HL-60/S4 treated with retinoic acid at 250 ng/mL for 4 days and 3 days (cell line): ENCODE measurements around the gene HMCN1.

Experiments used
- in situ Hi-C: fragments of 300-500 bp; cut with MboI; formaldehyde crosslinking; loops from 2 replicates; pipeline ENCODE4 v1.7.0; 2022; ENCODE audit warnings: low sequenced_read_pairs

The HMCN1 gene

DNA sequence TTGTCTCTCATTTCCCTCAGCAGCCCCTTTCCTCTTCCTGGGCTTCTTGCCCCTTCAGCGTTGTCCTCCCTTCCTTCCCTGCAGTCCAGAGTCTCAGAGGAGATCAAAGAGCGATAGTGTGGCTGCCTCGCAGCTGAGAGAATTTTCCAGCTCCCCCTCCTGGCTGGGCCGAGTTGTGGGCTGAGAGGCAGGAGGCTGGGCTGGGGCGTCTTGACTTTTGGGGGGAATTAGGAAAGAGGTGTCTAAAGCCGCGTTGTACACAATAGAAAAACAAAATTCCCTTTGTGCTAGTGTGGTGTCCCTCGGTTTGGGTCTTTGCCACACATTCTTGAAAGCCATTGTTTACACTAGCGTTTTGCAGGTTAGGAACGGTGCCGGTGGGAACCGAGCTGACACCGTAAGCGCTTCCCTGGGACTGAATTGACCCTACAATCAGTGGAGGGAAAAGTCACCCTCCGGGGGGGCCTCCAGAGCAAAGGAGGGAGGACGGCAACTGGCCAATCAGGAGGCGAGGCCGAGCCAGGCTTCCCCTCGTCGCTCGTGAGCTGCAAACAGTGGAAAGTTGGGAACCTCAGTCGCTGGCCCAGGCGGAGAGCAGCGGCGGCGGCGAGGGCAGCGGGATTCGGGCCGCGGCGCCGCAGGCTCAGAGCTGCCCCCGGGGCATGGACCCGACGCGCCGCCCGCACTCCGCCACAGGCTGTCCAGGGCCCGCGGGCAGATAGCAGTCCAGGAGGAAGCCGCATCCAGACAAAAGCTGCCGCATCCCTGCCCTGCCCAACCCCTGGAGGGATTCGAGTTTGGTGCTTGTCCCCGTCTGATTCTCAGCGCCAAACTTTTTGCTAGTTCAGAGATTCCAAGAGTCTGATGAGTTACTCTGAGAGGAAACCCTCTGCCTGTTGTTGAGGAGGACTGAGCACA lies at the start of gene HMCN1:
Gene HMCN1, plus strand, starts transcription at position 574 of the 918 bp plus-strand sequence. CDS start 389 bp downstream, outside the sequence.
- in situ Hi-C loops = no loop called here

DNA sequence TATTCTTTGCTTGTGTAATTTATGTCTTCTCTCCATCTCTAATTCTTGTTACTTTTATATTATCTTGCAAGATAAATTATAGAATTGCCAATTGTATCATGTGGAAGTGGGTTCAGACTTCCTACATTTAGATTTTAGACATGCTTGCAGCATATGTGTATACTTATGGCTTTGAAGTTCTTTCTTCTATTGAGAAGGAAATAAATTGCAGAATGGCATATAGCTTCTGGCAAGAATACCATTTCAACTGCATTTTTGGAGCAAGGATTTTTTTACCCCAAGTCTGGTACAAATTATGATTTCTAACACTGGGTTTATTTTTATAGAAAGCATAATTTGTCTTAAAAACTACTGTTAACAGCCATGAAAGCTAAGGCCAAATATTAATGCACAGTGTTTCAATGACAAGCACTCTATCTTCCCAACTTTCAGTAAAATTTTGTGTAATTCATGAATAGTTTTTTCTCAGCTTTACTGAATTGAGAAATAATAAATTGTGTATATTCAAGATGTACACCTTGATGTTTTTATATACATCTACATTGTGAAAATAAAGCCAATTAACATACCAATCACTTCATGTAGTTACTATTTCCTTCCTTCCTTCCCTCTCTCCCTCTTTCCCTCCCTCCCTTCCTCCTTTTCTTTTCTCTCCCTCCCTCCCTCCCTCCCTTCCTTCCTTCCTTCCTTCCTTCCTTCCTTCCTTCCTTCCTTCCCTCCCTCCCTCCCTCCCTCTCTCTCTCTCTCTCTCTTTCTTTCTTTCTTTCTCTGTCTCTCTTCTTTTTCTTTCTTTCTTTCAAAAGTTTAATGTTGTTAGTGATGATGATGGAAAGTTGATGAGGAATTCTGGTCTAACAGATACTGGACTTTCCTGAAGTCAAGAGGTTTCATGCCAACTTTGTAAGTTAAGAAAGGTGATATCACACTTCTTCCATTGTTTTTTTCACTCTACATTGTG lies 47.1 kb upstream of the HMCN1 start:
- in situ Hi-C loops = no loop called here

DNA sequence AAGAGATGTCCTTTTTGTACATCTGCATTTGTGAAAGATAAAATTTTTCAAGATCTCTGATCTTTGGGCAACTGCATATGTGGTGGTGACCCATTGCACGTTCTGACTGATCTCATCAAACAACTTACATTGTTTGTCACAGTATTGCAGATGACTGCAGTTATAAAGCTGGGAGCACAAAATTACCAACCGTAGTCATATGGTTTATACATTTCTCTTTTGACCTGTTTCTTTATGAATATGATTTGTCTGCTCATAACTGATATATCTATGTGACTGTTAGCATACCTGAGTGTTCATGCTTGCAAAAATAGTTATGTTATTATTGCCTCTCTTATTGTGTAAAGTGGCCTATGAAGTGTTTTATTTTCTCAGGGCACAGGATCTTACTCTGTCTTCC lies 43.7 kb upstream of the HMCN1 start:
- in situ Hi-C loops = no loop called here

DNA sequence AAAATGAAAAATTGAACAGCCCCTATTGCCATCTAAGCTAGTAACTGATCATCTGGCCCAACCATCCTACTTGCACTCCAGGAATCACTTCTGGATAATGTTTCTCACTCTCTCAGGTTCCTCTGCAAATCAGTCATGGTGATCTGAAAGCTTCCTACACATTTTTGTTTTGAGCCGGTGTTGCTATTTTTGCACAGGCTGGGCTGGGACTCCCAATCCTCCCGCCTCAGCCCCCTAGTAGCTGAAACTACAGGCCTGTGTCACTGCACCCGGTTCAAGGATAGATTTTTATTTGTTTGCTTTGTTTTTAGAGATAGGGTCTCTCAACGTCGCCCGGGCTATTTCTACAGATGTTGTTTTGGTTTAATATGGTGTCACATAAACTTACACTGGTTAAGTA lies 40.5 kb upstream of the HMCN1 start:
- in situ Hi-C loops = no loop called here

DNA sequence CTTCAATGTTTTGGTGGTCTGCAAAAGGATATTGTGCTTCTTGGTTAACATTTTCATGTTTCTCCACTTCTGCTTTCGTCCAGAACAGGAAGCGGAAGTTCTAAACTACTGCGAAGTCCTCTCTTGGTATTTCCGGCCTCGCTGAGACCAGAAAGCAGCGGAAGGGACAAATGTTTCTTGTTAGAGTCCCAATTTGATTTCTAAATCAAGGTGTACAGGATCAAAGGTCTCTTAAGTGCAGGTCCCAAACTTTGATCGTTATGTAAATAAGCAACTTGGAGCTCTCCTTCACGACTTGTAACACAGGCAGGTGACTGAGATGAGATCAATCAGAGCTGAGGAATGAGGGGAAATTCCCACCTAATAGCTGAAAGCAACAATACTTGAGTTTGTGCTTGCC lies 40.1 kb upstream of the HMCN1 start:
- in situ Hi-C loops = no loop called here

DNA sequence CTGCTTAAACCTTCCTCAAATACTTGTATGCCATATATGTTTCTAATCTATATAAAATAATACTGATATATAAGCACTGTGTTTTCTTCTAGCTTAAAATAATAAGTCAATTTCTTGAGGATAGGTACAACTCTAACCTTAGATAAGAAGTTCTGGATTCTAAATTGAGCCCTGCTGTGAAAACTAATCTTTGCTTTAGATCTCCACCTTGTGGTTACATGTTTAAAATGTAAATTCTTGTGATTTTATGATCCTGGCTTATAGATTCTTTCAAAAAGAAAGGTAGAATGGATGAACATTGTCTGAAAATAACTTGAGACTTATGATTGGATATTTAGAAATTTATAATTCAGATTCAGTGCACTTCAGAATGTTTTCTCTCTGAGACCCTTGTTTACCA lies 38.9 kb upstream of the HMCN1 start:
- in situ Hi-C loops = no loop called here

DNA sequence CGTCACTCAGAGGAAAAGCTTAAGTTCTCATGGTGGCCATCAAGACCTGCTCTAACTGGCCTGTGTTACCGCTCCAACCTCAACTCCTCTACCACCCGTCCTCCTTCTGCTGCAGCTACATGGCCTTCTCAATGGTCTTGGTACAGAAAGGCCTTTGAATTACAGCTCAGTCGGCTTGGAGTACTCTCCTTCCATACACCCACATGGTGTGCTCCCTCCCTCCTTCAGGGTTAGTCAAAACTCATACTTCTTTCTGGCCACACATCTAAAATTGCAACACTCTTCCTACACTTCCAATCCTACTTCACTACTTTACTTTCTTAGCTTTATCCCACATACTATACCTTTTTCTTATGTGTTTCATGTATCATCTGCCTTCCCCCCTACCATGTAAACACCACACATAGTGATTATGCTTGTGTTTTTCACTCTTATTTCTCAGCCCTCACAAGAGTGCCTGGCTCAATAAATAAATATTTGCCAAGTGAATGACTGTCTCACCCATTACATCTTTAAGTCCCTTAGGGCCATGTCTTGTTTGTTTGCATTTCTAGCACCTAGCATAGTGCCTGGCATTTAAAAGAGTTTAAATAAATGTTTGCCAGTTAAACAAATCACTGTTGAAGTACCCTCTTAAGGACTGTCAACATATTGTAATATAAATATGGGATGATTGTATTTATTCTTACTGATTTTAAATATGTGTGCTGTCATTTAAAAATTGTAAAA lies 37.6 kb upstream of the HMCN1 start:
- in situ Hi-C loops = no loop called here

DNA sequence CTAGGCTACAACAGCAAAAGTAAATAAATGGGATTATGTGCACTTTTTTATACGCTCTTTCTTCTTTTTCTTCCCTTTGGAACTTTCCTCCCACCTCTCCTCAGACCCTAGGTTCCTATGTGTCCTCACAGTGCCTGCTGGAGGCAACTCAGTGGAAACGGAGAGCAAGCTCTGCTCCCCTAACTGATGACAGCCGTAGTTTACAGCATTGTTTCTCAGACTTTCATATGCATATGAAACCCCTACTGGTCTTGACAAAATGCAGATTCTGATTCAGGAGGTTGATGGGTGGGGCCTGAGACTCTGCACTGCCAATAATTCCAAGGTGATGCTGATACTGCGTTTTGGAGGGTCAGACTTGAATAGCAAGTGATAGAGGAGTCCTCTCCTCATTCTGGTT lies 34.3 kb upstream of the HMCN1 start:
- in situ Hi-C loops = no loop called here

DNA sequence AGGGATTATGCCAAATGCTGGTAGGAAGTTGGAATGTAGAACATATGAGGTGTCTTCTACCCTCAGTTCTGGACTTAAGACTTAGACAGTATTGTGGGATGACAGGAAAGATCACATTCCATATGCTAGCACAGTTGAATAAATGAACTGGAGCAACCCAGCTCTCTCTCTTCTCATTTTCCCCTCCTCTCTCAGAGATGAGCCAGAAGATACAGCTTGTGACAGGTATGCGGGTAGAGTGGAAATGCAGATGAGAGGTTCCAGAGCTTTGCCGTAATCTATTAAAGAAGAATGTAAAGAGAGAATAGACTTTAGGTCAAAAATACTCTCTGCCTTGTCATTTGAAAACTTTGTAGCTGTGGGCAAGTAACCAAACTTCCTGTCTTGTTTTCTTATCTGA lies 32.5 kb upstream of the HMCN1 start:
- in situ Hi-C loops = no loop called here

DNA sequence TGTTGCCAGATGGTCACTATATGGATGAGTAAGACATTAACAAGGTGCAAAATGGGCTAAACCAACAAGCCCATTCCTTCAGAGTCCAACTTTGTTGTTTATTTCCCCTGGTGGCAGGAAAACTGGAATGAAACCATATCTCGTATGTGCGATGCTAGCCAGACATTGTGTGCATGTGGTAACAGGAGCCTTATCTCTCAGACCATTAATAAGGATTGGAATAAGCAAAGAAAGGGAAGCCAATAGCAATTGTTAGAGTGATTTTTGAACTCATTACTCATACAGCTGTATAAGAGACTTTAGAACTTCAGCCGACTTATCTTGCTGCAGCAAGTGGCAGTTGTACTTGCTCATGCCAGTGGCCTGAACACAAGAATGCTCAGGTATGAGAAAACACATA lies 30.0 kb upstream of the HMCN1 start:
- in situ Hi-C loops = no loop called here

DNA sequence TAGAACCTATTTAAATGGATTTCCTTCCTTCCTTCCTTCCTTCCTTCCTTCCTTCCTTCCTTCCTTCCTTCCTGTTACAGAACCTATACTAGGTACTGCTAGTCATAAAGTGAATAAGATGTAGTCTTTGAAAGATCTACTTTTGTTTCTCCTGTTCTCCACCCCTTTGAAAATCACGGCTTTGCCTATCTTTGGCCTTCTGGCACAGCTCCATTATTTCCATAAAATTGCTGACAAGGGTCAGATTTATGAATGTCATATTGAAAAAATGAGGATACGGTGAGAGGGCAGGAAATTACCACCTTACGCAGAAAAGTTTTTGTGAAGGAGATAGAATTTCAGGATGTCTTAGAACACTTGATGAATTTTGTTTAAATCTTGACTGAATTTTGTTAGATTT lies 18.1 kb upstream of the HMCN1 start:
- in situ Hi-C loops = no loop called here

DNA sequence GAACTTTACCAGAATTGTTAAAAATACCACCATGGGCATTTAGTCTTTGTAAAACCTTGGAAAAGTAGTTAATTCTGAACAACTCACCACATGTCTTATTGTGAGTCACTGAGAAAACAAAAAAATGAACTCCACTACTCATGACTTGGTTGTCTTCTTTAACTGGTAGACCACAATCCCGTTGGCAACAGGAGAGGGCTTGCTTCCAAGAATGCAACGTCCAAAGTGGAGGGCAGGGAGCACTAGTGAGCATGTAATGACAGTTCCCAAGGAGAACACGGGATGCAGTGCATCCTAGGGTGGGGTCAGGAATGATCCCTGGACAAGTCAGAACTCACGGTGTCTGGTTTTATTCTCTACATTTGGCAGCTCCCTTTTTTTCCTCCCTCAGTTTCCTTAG lies 15.2 kb upstream of the HMCN1 start:
- in situ Hi-C loops = no loop called here

DNA sequence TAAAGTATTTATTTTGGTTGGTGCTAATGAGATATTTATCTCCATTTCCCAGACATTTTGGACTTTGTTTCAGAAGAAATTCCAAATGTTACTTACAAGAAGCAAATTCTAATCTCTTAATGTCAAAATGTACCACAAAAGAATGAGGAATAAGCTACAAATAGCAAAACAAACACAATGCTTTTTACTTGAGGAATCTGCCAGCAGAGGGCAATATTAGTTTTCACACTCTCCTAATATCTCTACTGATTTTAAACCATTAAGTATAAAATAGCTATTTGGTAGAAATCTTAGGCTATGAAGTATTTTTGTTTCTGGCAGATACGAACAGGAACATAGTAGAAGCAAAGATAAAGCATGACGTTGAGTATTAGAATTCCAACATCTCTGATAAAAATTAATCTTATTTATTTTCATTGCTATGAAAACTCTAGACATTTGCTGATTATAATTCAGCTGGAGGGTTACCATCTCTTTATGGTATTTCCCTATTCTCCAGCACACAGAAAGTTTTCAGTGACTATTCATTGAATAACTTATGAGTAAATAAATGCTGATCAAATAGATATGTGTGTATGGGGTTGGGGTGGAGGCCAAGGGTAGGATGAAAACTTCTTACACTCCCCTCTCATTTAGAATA lies 13.4 kb upstream of the HMCN1 start:
- in situ Hi-C loops = no loop called here

DNA sequence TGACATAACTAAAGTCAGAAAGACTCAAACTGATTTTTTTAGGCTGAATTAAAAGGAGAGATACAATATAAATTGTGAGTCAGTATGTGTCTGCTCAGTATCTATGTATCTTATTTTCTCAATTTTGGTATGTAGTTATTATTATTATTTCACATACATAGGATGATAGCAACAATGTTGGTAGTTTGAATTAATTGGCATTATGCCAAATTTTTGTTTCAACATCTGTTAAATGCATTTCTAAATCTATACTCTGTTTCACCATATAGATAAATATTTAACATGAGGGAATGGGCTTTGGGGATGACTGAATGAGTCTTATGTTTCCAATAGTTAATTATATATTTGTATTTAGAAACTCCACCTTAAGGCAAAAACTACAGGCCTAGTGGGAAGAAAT lies 12.6 kb upstream of the HMCN1 start:
- in situ Hi-C loops = no loop called here

DNA sequence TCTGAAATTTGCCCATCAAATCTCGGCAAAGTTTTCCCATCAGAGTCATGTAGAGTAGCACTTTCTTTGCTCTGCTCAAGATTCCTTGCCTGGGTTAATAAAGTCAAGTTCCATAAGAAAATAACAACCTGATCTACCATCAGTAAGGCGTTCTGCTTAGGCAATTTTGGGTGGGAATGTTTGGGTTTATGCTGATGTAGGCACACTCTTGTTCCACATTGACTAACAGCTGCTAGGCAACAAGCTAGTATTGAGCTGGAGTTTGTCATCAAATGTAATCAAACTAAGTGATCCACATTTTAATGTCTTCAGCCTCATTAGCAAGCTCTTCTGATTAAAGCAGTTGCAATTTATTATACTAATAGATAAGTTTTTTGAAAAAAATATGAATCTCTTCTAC lies 12.1 kb upstream of the HMCN1 start:
- in situ Hi-C loops = no loop called here

DNA sequence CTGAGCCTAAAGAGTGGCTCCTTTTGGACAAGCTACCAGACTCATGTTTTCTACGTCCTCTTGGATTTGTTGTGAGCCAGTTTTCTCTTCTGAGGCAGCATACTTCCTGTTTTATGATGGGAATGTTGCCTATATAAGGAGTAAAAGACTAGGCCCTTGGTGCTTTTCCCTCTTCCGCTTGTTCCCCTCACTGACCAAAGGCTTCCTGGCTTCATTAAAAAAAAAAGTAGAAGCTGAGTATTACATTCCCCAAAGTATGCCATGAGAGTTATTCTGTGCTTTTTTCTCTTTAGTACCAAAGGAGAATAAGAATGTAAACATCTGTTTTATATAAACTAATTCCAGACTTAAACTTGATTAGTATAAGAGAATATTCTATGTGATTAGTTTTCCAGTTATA lies 6.5 kb upstream of the HMCN1 start:
- in situ Hi-C loops = no loop called here

DNA sequence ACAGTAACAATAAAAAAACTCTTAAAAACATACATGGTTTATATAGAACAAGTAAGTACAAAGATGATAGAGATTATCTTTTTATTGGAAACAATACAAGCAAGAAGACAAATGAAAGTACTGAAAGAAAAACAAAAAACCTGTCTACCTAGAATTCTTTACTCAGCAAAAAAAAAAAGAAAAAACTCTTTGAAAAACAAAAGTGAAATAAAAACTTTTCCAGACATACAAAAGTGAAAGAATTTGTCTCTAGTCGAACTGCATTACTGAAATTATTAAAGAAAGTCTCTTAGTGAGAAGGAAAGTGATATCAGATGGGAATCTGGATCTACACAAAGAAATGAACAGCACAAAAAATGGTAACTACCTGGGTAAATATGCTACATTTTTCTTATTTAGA lies 2.7 kb upstream of the HMCN1 start:
- in situ Hi-C loops = no loop called here

DNA sequence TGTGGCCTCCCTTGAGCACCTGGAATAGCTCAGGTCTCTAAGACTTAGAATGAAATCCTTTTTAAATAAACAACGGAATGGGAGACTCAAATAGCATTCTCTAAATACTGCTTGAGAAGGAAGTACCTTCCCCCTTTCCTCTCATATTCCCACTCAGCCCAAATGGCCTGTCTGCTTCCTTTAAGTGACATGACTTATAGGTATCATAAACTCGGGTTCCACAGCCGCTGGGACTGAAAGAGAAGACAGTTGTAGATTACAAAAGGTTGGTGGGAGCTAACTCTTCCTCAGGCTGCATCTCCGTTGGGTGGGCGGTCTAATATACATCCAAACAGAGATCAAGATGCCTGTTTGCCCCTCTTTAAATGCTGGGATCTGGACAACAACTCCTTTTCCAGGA lies 1.2 kb upstream of the HMCN1 start:
- in situ Hi-C loops = no loop called here

DNA sequence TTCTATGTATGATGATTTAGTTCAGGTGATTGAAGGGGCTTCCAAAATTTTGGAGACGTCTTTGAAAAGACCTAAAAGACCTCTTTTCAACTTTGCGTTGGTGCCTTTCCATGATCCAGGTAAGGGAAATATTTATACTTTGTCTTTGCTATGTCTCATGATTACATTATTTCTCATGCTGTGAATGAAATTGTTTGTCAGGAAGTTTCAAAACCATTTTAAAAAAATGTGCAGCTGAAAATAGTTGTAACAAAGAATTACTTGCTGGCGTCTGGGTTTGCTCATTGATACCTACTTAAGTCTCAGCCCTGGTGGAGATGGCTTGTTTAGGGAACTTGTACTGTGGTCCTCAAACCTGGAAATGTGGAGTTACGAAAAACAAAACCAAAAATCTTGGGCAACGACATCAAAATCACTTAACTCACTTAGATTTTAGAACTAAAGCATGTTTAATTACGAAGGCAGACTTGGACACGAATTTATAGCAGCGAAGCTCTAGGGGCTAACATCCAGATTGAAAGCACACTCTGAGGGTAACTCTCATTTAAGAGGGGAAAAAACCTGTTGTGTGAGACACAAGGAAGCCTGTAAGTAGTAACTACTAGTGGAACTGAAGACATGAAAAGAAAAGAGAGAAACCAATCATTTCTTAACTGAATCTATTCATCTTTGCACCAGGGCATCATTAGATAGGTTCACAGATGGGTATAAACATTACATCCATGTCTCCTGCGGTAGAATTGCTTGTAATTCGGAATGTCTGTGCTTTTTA lies 924 bp downstream of the HMCN1 start:
- in situ Hi-C loops = no loop called here

DNA sequence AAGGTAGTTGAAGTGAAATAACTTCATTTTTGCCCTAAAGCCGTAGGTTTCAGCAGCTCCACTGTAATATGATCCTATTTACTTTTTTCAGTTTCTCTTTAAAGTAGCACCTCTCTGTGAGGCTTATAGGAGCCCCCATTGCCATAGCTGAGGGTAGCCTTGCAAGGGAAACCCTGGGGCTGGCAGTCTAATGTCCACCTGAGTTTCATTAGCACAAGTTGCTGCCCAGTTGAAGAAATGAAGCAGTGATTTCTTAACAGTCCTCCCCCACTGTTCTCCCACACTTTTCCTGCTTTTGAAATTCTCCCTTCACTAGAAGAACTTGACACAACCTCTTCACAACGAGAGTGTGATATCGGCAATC lies 1.5 kb downstream of the HMCN1 start:
- in situ Hi-C loops = no loop called here
